Mesenchymal stem cell (in vitro differentiated cells and primary cell): ENCODE results near the gene APC2.
A peak's percentile ranks its signal among the peaks of the same experiment; 100 is the strongest.

Experiments used
- DNase-seq: peaks from one replicate; pipeline ENCODE4 v3.0.0-alpha.2; 2013
- H2AFZ ChIP-seq: one replicate; pipeline ENCODE4 v1.6.1; 2013; ENCODE audit warnings: low read depth, mild to moderate bottlenecking, control low read depth, inconsistent platforms, low read length, moderate library complexity
- H2AK5ac ChIP-seq: 2 replicates; pipeline ENCODE4 v1.6.1; 2013; ENCODE audit warnings: low read length, moderate library complexity, mild to moderate bottlenecking, inconsistent platforms; ENCODE audit not compliant: severe bottlenecking
- H2BK120ac ChIP-seq: one replicate; pipeline ENCODE4 v1.6.1; 2013; ENCODE audit warnings: low read depth, mild to moderate bottlenecking, inconsistent platforms, low read length, moderate library complexity
- H2BK12ac ChIP-seq, 2 experiments: one replicate each; pipeline ENCODE4 v1.6.1; 2013; ENCODE audit warnings: inconsistent platforms in 2 of 2, low read length in 2 of 2, mild to moderate bottlenecking in 2 of 2, moderate library complexity in 2 of 2, control low read depth in 1 of 2
- H2BK15ac ChIP-seq: one replicate; pipeline ENCODE4 v1.6.1; 2013; ENCODE audit warnings: mild to moderate bottlenecking, low read depth, inconsistent platforms; ENCODE audit not compliant: poor library complexity, severe bottlenecking
- H2BK5ac ChIP-seq: 2 replicates; pipeline ENCODE4 v1.6.1; 2013; ENCODE audit warnings: low read depth, mild to moderate bottlenecking, low read length, control low read depth, inconsistent platforms; ENCODE audit not compliant: poor library complexity, severe bottlenecking
- H3K14ac ChIP-seq, 2 experiments: one replicate each; pipeline ENCODE4 v1.6.1; 2013; ENCODE audit warnings: inconsistent platforms in 2 of 2, low read length in 2 of 2, control low read depth in 1 of 2, mild to moderate bottlenecking in 1 of 2, moderate library complexity in 1 of 2
- H3K18ac ChIP-seq, 2 experiments: one replicate each; pipeline ENCODE4 v1.6.1; 2013; ENCODE audit warnings: inconsistent platforms in 2 of 2, low read length in 2 of 2, control low read depth in 1 of 2, low read depth in 1 of 2, mild to moderate bottlenecking in 1 of 2
- H3K23ac ChIP-seq, 2 experiments: one replicate each; pipeline ENCODE4 v1.6.1; 2013; ENCODE audit warnings: inconsistent platforms in 2 of 2, low read length in 2 of 2, mild to moderate bottlenecking in 2 of 2, moderate library complexity in 2 of 2, control low read depth in 1 of 2
- H3K27ac ChIP-seq: 2 replicates; pipeline ENCODE4 v1.5.1; 2013; ENCODE audit warnings: mild to moderate bottlenecking, moderate library complexity, low read length, control low read depth, inconsistent platforms; ENCODE audit not compliant: poor library complexity, severe bottlenecking
- H3K27me3 ChIP-seq, 2 experiments: 2 replicates each; pipeline versions ENCODE4 v1.6.1 to v1.7.0; 2013; ENCODE audit warnings: low read length in 2 of 2, mild to moderate bottlenecking in 2 of 2, moderate library complexity in 2 of 2, control low read depth in 1 of 2, inconsistent platforms in 1 of 2; ENCODE audit not compliant: control insufficient read depth in 1 of 2, insufficient read depth in 1 of 2
- H3K36me3 ChIP-seq, 2 experiments: 2 replicates each; pipeline versions ENCODE4 v1.6.1 to v1.7.0; 2013; ENCODE audit warnings: low read length in 2 of 2, control low read depth in 1 of 2, inconsistent platforms in 1 of 2, low read depth in 1 of 2, mild to moderate bottlenecking in 1 of 2; ENCODE audit not compliant: insufficient read depth in 2 of 2, control insufficient read depth in 1 of 2
- H3K4ac ChIP-seq, 2 experiments: one replicate each; pipeline ENCODE4 v1.6.1; 2013; ENCODE audit warnings: inconsistent platforms in 2 of 2, low read length in 2 of 2, mild to moderate bottlenecking in 2 of 2, moderate library complexity in 2 of 2, control low read depth in 1 of 2, low read depth in 1 of 2
- H3K4me1 ChIP-seq: 2 replicates; pipeline ENCODE4 v1.6.1; 2013; ENCODE audit warnings: low read depth, low read length, control low read depth; ENCODE audit not compliant: control insufficient read depth, insufficient read depth
- H3K4me2 ChIP-seq: 2 replicates; pipeline ENCODE4 v1.6.1; 2013; ENCODE audit warnings: low read length, mild to moderate bottlenecking, inconsistent platforms; ENCODE audit not compliant: poor library complexity, severe bottlenecking
- H3K4me3 ChIP-seq, 2 experiments: 2 replicates each; pipeline versions ENCODE4 v1.5.1 to v1.7.0; 2013; ENCODE audit warnings: low read length in 2 of 2, mild to moderate bottlenecking in 2 of 2, control low read depth in 1 of 2, low read depth in 1 of 2; ENCODE audit not compliant: insufficient read depth in 1 of 2
- H3K79me1 ChIP-seq: replicated peaks from 2 replicates; pipeline ENCODE4 v1.6.1; 2013; ENCODE audit warnings: mild to moderate bottlenecking, control low read depth, low read length, inconsistent platforms; ENCODE audit not compliant: poor library complexity, severe bottlenecking
- H3K9ac ChIP-seq: 2 replicates; pipeline ENCODE4 v1.7.0; 2013; ENCODE audit warnings: mild to moderate bottlenecking, low read length, moderate library complexity
- H3K9me3 ChIP-seq: 2 replicates; pipeline ENCODE4 v1.7.0; 2013; ENCODE audit warnings: mild to moderate bottlenecking, low read length; ENCODE audit not compliant: control insufficient read depth
- H4K8ac ChIP-seq: one replicate; pipeline ENCODE4 v1.6.1; 2013; ENCODE audit warnings: inconsistent platforms, mild to moderate bottlenecking, low read length, moderate library complexity
- H4K91ac ChIP-seq: one replicate; pipeline ENCODE4 v1.6.1; 2013; ENCODE audit warnings: mild to moderate bottlenecking, low read length, inconsistent platforms
- WGBS: methylation state at CpG from one replicate; pipeline ENCODE4 v1.1.7; 2013; ENCODE audit warnings: mixed read lengths; 5-methylcytosine and 5-hydroxymethylcytosine counted together

APC2 gene

DNA sequence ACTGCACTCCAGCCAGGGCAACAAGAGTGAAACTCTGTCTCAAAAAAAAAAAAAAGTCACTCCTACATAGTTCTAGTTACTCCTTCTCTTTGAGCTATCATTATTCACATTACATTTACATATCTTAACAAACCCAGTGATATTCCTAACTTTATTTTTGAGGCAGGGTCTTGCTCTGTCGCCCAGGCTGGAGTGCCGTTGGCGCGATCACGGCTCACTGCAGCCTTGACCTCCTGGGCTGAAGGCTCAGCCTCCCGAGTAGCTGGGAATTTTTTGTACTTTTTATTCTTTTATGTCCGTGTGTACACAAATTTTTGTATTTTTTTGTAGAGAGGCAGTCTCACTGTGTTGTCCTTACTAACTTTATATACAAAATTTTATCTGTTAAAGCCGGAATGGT lies 12.3 kb upstream of the APC2 start:
- Histone ChIP-seq H2AK5ac (no peak overlapping the region), H3K9ac (peak overlapping the region; percentile 94), H2BK12ac (no peak overlapping the region), H3K4me1 (peaks cover 27% of the 10 kb centered on the region), H3K4me3 (peak overlapping the region in 1 of 2 experiments; percentile 93), H3K23ac (no peak overlapping the region), H4K91ac (no peak overlapping the region), H3K18ac (no peak overlapping the region), H3K79me1 (peaks cover 31% of the 10 kb centered on the region), H3K4ac (no peak overlapping the region), H4K8ac (no peak overlapping the region), H2BK120ac (no peak overlapping the region), H2AFZ (no peak overlapping the region), H3K4me2 (peak overlapping the region; percentile 24), H3K14ac (no peak overlapping the region), H3K27me3 (no peaks in the 10 kb centered on the region), H3K36me3 (peaks cover 62 to 67% of the 10 kb centered on the region in 2 experiments), H2BK5ac (no peak overlapping the region), H3K9me3 (no peaks in the 10 kb centered on the region), H2BK15ac (no peak overlapping the region), H3K27ac (peak overlapping the region; percentile 11)
- no peak for DNase-seq
- 93% methylated on average over 6 of the region's 8 CpGs for WGBS

DNA sequence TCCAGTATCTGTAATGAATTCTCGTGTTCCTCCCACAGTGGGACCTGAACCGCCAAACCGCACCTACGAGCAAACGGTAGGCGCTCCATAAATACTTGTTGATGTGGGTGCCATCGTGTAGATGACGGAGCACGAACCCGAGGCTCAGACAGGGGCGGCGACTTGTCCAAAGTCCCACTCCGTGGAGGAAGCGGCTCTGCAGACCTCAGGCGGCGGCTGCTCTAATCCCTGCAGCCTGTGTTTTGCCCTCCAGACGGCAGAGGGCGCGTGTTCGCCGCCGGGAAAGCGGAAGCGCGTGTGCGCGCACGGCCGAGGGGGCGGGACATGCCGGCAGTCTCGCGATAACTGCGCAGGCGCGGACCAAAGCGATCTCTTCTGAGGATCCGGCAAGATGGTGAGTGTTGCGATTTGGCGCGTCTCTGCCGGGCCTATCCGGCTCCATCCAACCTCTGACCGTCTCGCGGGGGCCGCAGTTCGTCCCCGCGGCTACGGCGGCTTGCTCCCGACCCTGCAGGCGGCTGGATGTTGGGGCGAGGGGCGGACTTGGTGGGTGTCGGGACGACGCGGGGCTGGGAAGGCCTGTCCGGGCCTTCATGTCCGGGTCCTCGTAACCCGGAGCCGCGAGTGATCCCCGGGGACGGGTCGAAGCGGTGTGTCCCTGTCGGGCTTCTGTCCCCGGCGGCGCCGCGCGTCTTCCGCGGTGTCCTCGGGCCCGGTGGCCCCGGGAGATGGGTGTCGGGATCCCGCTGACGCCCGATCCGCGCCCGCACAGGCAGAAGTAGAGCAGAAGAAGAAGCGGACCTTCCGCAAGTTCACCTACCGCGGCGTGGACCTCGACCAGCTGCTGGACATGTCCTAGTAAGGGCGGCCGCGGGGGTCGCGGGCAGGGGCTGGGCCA lies 11.6 kb upstream of the APC2 start, which contains the start of gene RPS15:
RPS15 (plus strand) TSS at position 362 of the 898 bp plus-strand sequence; CDS start at position 392, 30 bp downstream.
- Histone ChIP-seq H3K23ac (peak within 1 kb of the TSS in 1 of 2 experiments; percentile 100), H3K4me1 (peaks cover 29% of the 10 kb centered on the region), H3K4ac (peak within 1 kb of the TSS; percentile 66 to 92), H2BK15ac (no peak within 1 kb of the TSS), H3K9ac (peak within 1 kb of the TSS; percentile 94), H3K14ac (peak within 1 kb of the TSS in 1 of 2 experiments; percentile 92), H3K79me1 (peaks cover 29% of the 10 kb centered on the region), H3K18ac (peak within 1 kb of the TSS; percentile 68 to 99), H4K8ac (peak within 1 kb of the TSS; percentile 58), H3K4me3 (peak within 1 kb of the TSS; percentile 90 to 93), H2AK5ac (peak within 1 kb of the TSS; percentile 84), H2BK120ac (peak within 1 kb of the TSS; percentile 45), H3K4me2 (peak within 1 kb of the TSS; percentile 56), H2BK5ac (peak within 1 kb of the TSS; percentile 95), H3K36me3 (peaks cover 62 to 67% of the 10 kb centered on the region in 2 experiments), H2AFZ (no peak within 1 kb of the TSS), H2BK12ac (peak within 1 kb of the TSS in 1 of 2 experiments; percentile 66), H3K27ac (peak within 1 kb of the TSS; percentile 54), H4K91ac (peak within 1 kb of the TSS; percentile 67), H3K9me3 (no peaks in the 10 kb centered on the region), H3K27me3 (no peaks in the 10 kb centered on the region)
- peak; percentile 93 for DNase-seq
- WGBS = 2% methylated on average over 86 of the region's 100 CpGs

DNA sequence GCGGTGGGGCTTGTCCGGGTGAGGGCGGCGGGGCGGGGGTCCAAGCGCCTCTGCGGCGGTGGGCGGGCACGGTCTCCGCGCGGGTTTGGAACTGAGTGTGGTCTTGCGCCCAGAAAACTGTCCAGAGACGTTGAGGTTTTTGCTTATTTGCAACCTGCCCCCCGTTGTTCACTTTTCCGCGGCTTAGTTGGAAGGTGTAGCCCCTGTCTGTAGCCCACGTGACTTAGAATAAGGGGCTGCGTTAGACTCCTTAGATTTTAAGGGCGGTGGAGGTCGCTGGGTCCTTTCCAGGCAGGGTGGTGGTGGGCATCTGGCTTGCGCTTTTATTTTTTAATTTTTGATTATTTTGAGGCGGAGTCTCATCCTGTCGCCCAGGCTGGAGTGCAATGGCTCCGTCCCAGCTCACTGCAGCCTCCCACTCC lies 11.0 kb upstream of the APC2 start:
- no peak overlapping the region for H3K27ac ChIP-seq
- peak overlapping the region; percentile 66 to 92 for H3K4ac ChIP-seq
- H3K79me1 ChIP-seq = peaks cover 23% of the 10 kb centered on the region
- H3K14ac ChIP-seq = peak overlapping the region in 1 of 2 experiments; percentile 61
- H2BK12ac ChIP-seq = peak overlapping the region in 1 of 2 experiments; percentile 66
- H3K9ac ChIP-seq = peak overlapping the region; percentile 94
- no peak overlapping the region for H2AK5ac ChIP-seq
- H3K23ac ChIP-seq = no peak overlapping the region
- no peaks in the 10 kb centered on the region for H3K9me3 ChIP-seq
- no peak overlapping the region for H2BK120ac ChIP-seq
- no peak for DNase-seq
- peaks cover 32% of the 10 kb centered on the region for H3K4me1 ChIP-seq
- H3K36me3 ChIP-seq = peaks cover 56 to 60% of the 10 kb centered on the region in 2 experiments
- no peak overlapping the region for H4K91ac ChIP-seq
- H3K27me3 ChIP-seq = no peaks in the 10 kb centered on the region
- peak overlapping the region; percentile 68 to 99 for H3K18ac ChIP-seq
- peak overlapping the region; percentile 39 for H4K8ac ChIP-seq
- H3K4me3 ChIP-seq = peak overlapping the region; percentile 90 to 93
- WGBS = under 1% methylated on average over 26 of the region's 26 CpGs
- H2BK5ac ChIP-seq = no peak overlapping the region
- no peak overlapping the region for H2BK15ac ChIP-seq
- H2AFZ ChIP-seq = no peak overlapping the region
- peak overlapping the region; percentile 56 for H3K4me2 ChIP-seq
